Lower leg skin (tissue), 3 donors: ENCODE data around the gene ACKR3.

ENCODE experiments used
- CTCF ChIP-seq, 3 donors: fragments of 450-650 bp; IDR thresholded peaks; one replicate each; pipeline ENCODE4 v1.5.1; 2016; ENCODE audit warnings: antibody characterized with exemption in 3 of 3, mild to moderate bottlenecking in 3 of 3, moderate library complexity in 2 of 3
- POLR2A ChIP-seq, 2 donors: fragments of 450-650 bp; IDR thresholded peaks; one replicate each; pipeline ENCODE4 v1.6.1; 2016 to 2017; ENCODE audit warnings: antibody characterized with exemption in 2 of 2, mild to moderate bottlenecking in 1 of 2, moderate library complexity in 1 of 2

- no peak for TF ChIP-seq CTCF (IDR thresholded peaks at IDR 0.05)
- TF ChIP-seq POLR2A (IDR thresholded peaks at IDR 0.05), result no peak
Observed at GRCh38 chr2:236565879-236566402, 3.7 kb upstream of the ACKR3 start.
